ENCODE measurements around the gene GNPAT.

The GNPAT gene

DNA sequence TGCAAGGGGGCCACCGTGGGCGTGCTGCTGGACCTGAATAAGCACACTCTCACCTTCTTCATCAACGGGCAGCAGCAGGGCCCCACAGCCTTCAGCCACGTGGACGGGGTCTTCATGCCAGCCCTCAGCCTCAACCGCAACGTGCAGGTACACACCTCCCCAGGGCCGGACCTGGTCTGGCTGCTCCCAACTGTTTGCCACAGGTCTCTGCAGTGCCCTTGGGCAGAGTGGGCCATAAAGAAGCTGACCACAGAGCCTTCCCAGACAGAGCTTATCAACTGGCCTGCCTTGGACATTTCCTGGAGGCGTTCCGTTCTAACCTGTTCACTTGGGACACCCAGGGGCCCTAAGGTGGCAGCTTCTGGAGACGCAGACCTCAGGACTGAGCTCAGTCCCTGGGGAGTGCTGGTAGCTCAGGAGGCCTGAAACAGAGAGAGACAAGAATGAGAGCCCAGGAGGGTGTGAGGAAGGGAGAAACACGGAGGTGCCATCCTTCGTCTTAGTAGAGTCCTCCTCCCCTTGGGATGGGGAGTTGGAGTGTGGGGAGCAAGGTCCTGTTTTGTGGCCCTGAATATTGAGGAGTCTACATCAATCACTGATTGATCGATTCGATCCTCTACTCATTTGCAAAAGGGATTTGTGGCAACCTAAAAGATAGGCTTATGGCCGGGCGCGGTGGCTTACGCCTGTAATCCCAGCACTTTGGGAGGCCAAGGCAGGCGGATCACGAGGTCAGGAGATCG, 27.0 kb upstream of the GNPAT start:
- no peak for DNase-seq

DNA sequence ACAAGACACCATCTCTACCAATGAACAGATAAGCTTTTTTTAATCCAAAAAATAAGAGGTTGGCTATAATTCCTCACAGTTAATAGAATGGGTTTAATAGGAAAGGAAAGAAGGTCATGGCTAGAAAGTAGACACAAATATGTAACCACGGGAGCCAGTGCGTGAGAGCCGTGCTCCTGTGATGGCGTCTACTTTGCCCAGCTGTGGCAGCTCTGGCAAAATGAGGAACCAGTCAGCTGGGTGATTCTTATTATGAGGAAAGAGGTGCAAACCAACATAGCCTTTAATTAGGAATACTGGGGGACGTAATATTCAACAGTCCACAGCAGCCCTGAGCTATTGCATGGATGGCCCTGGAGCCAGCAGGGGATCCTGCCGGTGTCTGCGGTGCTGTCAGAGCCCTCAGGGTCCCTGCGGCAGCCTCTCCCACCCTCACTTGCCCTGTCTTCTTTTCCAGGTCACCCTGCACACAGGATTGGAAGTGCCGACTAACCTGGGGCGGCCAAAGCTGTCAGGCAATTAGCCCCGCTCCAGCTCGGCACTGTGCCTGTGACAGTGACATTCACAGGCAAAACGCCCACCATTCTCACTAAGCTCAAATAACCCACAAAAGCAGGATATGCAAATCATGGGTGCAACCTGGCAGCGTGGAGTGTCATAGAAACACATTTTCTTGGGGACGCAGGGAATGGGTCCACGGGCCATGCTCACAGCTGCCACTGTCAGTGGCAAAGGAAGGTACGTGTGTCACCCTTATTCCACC, 25.9 kb upstream of the GNPAT start:
- peak; percentile 32 for DNase-seq

DNA sequence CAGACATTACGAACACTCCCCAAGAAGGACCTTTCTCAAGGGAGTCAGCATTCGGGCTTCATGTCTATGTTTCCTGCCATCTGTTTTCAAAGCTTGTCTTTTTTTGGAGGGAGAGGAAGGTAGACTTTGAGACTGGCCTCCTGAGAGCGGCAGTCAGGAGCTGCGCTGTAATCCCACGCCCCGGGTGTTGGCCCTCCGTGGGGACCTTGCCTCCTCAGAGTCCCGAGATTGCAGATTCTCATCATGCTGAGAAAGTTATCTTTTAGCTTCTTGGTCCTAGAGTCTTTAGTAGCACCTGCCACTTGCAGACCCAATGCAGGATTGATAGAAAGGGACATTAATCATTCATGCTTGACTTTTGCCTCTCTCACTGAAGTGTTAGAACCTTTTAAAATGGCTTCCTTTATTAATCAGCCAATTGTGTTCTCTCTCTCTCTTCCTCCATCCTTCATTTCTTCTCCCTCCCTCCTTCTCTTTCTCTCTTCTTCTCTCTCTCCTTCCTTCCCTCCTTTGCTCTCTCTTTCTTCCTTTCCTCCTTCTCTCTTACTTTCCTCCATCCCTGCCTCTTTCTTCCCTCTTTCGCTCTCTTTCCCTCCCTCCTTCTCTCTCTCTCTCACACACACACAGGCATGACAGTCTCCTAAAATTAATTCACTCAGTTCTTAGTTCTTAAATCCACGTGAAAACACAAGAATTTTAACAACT, 25.2 kb upstream of the GNPAT start:
- no peak for DNase-seq

DNA sequence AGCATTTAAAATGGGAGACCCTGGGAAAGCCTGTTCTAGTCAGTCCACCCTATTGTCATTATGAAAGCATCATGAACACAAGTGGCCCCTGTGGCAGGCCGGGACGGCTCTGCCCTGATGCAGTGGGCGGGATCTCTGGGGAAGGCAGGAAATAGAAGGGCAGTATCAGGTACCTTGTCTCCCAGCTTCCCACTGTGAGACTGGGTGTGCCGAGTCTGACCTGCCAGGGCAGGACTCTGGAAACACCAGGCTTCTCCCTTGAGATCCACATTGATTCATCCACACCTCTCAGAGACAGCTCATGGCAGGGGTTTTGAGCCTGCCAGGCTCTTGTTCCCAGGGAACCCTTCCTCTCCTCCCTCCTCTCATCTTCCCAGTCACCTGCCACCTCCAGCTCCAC, 24.5 kb upstream of the GNPAT start:
- DNase-seq: no peak

DNA sequence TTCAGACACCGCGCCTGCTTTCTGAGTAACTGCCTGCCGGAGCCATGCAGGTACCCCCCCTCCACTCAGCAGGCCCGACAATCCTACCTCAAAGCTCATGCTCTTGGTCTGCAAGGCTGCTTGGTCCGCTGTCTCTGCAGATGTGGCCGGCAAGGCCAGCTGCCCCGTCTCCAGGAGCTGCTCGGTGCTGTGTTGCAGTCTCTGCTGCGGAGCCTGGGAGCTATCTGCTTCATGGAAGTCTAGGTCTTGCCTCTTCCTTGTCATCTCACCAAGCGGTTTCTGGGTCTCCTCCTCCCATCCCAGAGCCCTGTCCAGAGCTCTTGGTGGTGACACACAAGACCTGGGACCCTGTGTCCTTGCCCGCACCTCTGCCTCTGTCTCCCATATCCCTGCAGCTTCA, 24.0 kb upstream of the GNPAT start:
- DNase-seq: no peak

DNA sequence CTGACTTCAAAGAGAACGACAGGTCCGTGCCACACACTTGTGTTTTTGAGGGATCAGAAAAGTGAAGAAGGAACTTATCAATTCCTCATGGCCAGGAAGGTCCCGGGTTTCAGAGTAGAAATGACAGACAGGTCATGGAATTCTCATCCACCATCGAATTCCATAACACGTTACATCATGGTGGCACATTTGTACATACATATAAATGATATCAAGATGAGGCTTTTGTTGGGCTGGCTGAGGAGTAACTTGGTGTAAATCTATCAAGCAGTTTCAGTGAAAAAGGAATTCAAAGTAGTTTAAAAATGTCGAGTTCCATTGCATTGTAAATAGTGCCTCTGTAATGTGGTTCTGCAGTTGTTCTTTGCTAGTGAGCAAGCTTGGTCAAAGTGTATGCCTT, 22.9 kb upstream of the GNPAT start:
- no peak for DNase-seq

DNA sequence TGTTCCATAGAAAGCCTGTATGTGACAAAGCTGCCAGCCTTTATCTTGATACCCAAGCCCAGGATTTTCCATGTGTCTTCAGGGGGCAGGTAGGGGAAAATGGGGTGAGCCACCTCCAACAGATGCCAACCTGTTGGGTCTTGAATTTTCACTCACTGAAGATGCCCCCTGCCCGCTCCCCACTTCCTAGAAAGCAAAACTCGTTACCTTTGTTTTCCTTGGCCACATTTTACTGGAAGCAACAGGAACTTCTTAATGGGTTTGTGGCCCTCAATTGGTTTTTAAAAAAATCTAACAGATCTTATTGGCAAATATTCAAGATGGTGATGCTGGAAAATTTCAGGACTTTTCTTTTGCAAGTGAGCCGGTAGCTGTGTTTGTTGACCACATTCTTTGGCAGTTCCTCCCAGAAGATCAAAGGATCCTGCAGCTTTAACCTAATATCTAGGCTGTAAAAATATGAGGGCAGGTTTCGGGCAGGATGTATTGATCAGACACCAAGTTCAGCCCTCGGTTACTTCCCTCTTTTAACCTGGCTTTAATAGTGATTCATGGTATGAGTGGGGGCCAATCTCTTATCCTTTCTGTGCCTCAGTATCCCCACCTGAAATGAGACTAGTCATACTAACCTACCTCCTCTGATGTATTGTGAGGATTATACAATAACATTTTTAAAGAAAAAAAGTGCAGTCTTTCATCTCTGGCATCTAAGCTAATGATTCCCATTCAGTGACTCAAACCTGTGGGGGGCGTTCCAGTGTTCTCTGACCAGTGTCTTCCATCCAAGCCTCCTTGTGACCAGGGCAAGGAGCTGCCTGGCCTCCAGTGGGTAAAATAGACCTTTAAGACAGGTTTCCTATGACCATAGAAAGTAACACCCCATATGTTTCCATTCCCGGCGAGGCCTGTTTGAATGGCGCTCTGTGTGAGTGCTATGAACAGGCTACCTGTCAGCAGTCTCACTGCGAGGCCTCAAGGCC, 21.3 kb upstream of the GNPAT start:
- no peak for DNase-seq

DNA sequence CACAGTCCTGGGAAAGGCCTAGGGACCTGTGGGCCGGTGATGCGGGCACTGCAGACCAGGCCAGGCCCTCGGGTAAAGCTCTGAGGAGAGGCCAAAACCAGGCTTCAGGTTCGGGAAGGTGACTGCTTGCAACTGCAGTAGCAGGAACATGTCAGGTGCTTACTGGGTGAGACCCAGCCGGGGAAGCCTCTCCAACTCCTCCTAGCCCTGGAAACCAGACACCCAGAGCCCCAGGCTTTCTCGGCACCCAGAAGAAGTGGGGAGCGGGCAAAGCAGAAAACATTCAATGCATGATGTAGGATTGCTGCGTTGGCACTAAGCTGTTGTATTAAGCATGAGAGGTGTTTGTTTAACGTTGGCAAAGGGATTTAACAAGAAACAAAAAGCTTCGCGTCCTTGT, 20.2 kb upstream of the GNPAT start:
- no peak for DNase-seq

DNA sequence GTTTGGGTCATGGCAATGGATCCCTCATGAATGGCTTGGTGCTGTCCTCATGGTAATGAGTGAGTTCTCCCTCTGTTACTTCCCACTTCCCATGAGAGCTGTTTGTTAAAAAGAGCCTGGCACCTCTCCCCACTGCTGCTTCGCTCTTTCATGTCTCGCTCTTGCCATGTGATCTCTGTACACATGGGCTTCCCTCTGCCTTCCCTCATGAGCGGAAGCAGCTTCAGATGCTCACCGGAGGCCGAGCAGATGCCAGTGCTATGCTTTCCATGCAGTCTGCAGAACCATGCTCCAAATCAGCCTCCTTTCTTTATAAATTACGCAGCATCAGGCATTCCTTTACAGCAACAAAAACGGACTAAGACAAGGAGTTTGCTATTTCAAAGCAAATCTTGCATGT, 14.9 kb upstream of the GNPAT start:
- DNase-seq: no peak

DNA sequence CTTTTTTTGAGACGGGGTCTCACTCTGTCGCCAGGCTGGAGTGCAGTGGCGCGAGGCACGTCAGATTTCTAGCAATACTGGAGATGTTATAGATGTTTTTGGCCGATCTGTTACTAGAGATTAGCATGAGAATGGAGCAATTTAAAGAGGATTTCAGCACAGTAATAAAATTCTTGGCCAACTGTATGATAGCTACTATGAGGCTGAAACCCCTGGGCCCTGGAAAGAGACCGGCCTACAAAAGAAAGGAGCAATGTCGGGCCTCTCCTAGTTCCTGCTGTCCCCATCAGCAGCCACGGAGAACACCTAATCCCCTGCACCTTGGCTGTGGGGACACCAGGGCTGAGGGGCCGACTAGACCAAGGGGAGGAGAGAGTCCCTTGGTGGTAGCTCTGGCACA, 9.5 kb upstream of the GNPAT start:
- no peak for DNase-seq

DNA sequence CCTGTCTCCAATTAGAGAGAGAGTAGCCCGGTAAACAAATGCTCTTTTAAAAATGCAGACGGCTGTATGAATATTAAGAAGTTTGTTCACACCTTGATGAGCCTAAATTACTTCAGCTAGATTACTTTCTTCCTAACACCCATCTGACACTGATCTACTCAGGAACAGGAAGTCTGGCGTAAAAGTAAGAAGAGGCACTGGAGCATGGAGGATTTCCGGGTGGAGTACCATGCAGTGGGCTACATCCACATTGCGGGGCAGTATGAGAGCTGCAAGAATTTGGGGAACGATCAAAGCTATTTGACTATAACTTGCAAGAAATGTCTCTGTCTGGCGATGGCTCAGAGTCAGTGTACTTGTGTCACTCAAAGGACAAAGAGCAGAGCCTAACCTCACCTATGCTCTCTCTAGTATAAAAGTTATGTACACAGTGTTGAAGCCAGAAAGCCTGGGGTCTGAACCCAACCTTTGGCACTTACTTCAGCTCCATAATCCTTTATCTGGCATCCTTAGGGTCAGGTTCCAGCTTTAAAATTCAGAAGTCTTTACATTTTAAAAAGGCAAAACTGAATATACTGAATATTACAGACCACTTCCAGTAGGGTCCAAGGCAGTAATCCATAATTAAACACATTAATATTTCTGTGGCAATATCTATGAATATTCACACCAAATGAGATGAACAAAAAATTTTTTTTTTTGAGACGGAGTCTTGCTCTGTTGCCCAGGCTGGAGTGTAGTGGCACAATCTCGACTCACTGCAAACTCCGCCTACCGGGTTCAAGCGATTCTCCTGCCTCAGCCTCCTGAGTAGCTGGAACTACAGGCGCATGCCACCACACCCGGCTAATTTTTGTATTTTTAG, 7.9 kb upstream of the GNPAT start:
- no peak for DNase-seq

DNA sequence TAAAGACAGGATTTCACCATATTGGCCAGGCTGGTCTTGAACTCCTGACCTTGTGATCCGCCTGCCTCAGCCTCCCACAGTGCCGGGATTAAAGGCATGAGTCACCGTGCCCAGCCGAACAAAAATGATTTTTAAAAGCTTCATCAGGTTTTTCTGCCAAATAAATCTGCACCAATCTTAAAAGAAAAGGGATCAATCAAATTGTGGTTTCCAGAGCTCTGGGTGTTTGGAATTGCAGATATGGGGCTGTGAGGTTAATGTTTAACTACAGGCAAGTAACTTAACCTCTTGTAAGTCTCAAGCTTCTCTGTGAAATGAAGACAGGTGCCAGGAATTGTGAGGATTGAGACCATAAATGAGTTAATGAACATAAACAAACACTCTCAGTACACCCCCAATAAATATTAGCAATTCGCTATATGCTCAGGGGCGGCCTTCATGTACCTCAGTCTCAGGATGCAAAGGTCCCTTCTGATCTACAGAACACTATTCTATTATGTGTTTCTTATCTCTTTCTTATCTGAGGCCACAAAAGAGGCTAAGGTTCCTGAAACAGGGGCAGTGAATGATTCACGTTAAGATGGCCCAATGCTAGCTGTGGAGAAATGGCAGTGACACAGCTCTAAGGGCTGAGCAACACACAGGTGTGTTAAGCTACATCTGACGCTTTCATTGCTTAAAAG, 7.1 kb upstream of the GNPAT start:
- DNase-seq: no peak

DNA sequence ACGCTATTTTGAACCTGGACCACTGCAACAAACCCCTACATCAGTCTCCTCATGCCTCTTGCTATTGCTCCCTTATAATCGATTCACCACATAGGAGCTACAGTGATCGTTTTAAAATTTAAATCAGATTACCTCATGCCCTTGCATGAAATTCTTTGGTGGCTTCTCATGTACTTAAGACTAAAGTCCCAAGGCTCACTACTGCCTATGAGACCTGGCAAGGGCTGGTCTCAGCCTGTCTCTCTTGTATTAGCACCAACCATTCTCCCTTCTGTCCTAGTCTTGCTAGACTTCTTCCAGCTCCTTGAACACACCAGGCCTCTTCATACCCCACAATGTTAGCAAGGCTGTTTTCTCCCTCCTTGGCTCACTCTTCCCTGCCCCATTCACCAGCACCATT, 6.5 kb upstream of the GNPAT start:
- no peak for DNase-seq

DNA sequence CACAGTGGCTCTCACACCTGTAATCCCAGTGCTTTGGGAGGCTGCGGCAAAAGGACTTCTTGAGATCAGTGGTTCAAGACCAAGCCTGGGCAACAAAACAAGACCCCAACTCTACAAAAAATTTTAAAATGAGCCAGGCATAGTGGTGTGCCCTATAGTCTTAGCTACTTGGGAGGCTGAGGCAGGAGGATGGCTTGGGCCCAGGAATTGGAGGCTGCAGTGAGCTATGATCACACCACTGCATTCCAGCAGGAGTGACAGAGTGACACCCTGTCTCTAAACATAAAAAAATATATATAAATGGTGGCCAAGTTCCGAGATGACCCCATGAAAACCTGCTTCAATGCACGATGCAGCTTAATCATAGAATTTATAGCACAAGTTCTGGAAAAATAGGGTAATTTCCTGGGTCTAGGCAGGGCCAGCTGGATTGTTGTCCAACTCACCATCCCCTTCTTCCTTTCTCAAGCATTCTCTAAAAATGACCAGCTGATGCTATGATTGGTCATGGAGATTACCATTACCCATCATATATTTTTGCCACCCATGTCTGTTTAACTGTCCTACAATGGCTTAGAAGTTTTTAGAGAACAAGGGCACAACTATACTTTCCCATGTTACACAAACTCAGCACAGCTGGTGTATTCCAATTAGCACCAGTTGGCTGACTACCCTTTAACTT, 5.3 kb upstream of the GNPAT start:
- DNase-seq: no peak

DNA sequence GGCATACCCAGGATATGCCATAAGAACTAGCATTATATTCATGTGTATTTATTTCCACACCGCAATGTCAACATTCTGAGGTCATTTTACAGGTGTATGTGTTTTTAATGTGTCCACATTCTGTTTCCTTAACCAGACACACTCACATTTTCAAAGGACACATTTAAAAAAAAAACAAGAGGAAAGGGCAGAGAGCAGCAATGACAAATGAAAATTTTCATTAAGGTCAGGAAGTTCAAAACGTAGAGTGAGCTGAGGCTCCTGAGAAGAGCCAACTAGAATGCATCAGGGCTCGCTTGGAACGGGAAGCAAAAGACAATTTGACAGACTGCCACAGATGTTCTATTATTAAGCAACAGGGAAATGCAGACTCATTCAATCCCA, 4.8 kb upstream of the GNPAT start:
- no peak for DNase-seq

DNA sequence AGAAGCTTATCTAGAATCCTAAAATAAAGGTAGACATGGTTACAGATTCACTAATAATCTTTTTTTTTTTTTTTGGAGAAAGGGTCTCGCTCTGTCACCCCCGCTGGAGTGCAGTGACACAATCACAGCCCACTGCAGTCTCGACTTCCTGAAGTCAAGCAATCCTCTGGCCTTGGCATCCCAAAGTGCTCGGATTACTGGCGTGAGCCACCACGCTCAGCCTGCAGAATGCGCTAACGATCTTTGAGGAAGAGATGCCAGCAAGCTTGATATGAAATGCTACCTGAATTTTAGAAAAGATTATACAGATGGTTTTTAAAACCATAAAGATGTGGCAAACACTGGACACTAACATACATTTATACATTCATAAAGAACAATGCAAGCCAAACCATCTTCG, 4.1 kb upstream of the GNPAT start:
- DNase-seq: no peak

DNA sequence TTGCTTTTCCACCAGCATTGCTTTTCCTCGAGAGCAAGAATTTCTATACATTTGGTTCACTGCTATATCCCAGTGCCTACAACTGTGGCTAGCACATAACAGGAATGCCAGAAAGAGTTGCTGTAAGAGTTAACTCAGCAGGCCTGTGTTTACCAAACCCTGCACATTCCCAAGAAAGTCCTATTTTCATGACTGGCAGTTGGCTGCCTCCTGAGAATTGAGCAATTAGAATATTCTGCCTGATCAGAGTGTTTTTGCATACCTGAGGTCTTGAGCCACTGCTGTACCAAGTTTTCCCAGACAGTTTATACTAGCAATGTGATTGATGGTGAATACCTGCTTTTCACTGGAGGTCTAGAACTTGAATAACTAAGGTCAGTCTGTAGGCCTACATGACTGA, 2.7 kb upstream of the GNPAT start:
- no peak for DNase-seq

DNA sequence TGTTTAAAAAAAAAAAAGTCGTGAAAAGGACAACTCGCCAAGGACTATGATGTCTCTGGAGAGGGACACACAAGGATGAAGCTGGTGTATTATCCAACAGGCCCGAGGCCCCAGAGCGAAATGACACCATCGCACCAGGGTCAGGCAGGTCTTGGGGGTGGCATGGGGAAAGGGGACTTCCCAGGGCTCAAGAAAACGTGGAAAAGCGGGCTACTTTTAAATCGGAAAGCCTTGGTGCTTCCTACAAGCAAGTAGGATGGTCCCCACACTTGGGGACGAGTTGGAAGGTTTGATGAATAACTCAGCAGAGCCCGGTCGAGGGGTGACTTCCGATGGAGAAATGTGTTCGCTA, 505 bp upstream of the GNPAT start:
- no peak for DNase-seq

DNA sequence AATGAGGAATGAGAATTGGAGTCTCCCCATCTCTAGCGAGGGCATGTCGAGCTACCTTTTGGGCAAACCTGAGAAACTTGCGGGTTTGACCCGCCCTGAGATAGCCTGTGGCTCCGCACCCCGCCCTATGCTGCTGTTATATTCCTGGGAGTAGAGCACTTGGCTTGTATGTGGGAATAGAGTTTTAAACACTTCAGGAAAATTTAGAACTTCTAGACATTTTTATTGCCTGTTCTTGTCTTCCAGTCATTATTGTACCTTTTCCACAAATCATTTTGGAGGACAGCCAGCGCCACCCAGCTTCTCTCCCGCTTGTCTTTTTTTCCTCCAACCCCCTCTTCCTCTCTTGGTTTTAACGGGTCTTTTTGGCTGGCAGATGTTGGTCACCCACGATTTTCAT, 738 bp downstream of the GNPAT start:
- DNase-seq: no peak

DNA sequence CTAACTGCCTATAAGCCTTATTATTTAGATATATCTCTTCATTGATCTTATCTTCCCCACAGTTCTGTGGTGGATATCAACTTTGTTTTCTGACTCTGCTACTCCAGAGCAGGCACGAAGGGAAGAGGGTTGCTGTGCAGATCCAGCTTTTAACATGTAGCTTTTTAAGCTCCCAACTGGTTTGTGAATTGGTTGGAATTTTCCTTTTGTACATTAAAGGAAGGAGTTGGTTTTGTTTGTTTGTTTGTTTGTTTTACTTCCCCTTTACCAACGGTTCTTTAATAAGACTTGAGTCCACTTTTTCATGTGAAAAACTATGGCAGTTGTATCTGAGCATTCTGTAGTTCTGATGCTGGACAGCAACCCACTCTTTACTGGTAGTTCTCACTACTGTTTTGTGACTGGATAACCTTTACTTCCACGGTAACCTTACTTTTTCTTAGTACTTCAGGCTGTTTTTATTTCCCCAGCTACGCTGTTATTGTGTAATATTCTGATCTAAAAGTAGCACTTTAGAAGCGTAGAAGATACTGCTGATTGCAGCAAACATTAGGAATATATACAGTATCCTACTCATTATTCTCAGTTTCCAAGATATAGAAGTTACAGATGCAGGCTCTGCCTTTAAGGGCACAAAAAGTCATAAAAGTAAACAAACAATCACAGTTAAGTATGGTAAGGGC, 1.6 kb downstream of the GNPAT start:
- no peak for DNase-seq
